Breast epithelium (tissue), 4 donors: ENCODE data around the gene DOCK6. TPM values are rescaled to one million over a fixed set of nuclear protein-coding genes. Genes with fewer than 3 reads are reported as not detected.

Experiments
- DNase-seq, 2 donors: peaks; one replicate each; pipeline ENCODE4 v3.0.0-alpha.2; 2019; ENCODE audit warnings: low spot score in 2 of 2
- H3K27ac ChIP-seq, 2 donors: fragments of 200-600 bp; sonication (generic) in 1 of 2; one replicate each; pipeline ENCODE4 v1.5.1; 2016 to 2019; ENCODE audit warnings: mild to moderate bottlenecking in 1 of 2
- H3K27me3 ChIP-seq, 2 donors: fragments of 200-600 bp; sonication (generic) in 1 of 2; one replicate each; pipeline versions ENCODE4 v1.5.1 to v1.6.0; 2017 to 2019; ENCODE audit warnings: control low read depth in 1 of 2, mild to moderate bottlenecking in 1 of 2
- H3K36me3 ChIP-seq: fragments of 200-600 bp; one replicate; pipeline ENCODE4 v1.5.1; 2019
- H3K4me1 ChIP-seq, 2 donors: fragments of 200-600 bp; sonication (generic); one replicate each; pipeline ENCODE4 v1.5.1; 2016 to 2019; ENCODE audit warnings: control low read depth in 1 of 2
- H3K4me3 ChIP-seq, 3 donors: fragments of 200-600 bp; sonication (generic); 1 replicate in 2 of 3; 2 replicates in 1 of 3; pipeline ENCODE4 v1.5.1; 2016 to 2019; ENCODE audit warnings: mild to moderate bottlenecking in 3 of 3, moderate library complexity in 2 of 3
- H3K9me3 ChIP-seq, 2 donors: fragments of 200-600 bp; sonication (generic) in 1 of 2; one replicate each; pipeline ENCODE4 v1.5.1; 2016 to 2019; ENCODE audit warnings: control low read depth in 1 of 2
- POLR2A ChIP-seq: fragments of 450-650 bp; IDR thresholded peaks from one replicate; pipeline ENCODE4 v1.6.1; 2016; ENCODE audit warnings: antibody characterized with exemption, mild to moderate bottlenecking, moderate library complexity
- POLR2AphosphoS5 ChIP-seq, 3 donors: sonication (generic); formaldehyde crosslinking; IDR thresholded peaks; one replicate each; pipeline ENCODE4 v1.6.1; 2017; ENCODE audit warnings: antibody characterized with exemption in 3 of 3
- intact Hi-C: fragments of 100-400 bp; cut with DNase I; formaldehyde crosslinking; loops from one replicate; pipeline ENCODE4 v1.15.1; 2023; ENCODE audit warnings: low total_unique reads
- total RNA-seq, 3 donors: library from RNA; depleted of rRNA; stranded (reverse); fragments of >200 nt; gene quantifications; one replicate each; pipeline ENCODE4 v1.1.0, GENCODE V29; 2016
- TF ChIP-seq, protein P1 (sequence below), 3 donors: fragments of 450-650 bp; IDR thresholded peaks; one replicate each; pipeline ENCODE4 v1.5.1; 2016 to 2017; ENCODE audit warnings: antibody characterized with exemption in 3 of 3, mild to moderate bottlenecking in 3 of 3, moderate library complexity in 3 of 3

The DOCK6 gene
- total RNA-seq, 3 donors from 2014 or later: 20.9 to 59.3 (median 49.6) TPM

DNA sequence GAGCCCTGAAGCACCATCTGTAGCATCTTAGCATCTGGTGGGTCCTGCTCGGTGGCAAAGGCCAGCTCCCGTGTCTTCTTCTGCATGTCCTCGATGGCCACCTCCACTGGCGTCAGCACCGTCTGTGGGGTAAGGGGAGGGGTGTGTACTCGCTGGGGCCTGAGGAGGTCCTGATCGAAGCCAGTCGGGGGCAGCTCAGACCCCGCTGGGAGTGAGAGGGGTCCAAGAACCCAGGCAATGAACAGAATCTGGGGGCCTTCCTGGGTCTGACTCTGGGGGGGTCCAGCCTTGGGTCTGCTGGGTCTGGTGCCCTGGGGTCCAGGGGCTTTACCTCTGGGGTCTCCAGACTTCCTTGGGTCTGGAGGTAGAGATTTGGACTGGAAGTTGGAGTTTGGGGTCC lies 61.4 kb downstream of the DOCK6 start:
- H3K27ac ChIP-seq: peak overlapping the region in 1 of 2 donors; percentile 19

GRCh38 chr19:11200015-11200574 lies 62.2 kb downstream of the DOCK6 start:
- no peaks in the 10 kb centered on the region for H3K27me3 ChIP-seq
- H3K9me3 ChIP-seq: no peaks in the 10 kb centered on the region
- no peak for DNase-seq
- no peak overlapping the region for H3K27ac ChIP-seq
- H3K4me1 ChIP-seq: peaks cover 3 to 6% of the 10 kb centered on the region in 2 donors
- no peaks in the 10 kb centered on the region for H3K36me3 ChIP-seq
- H3K4me3 ChIP-seq: no peak overlapping the region
- intact Hi-C loops: no loop called here
- no peak for TF ChIP-seq POLR2A
- TF ChIP-seq POLR2AphosphoS5 (IDR thresholded peaks at IDR 0.05): no peak
- TF ChIP-seq, protein P1, sequence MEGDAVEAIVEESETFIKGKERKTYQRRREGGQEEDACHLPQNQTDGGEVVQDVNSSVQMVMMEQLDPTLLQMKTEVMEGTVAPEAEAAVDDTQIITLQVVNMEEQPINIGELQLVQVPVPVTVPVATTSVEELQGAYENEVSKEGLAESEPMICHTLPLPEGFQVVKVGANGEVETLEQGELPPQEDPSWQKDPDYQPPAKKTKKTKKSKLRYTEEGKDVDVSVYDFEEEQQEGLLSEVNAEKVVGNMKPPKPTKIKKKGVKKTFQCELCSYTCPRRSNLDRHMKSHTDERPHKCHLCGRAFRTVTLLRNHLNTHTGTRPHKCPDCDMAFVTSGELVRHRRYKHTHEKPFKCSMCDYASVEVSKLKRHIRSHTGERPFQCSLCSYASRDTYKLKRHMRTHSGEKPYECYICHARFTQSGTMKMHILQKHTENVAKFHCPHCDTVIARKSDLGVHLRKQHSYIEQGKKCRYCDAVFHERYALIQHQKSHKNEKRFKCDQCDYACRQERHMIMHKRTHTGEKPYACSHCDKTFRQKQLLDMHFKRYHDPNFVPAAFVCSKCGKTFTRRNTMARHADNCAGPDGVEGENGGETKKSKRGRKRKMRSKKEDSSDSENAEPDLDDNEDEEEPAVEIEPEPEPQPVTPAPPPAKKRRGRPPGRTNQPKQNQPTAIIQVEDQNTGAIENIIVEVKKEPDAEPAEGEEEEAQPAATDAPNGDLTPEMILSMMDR (IDR thresholded peaks at IDR 0.05): no peak

More for the DNA sequence above, 61.4 kb downstream of the DOCK6 start:
- TF ChIP-seq POLR2A (no peak), POLR2AphosphoS5 (IDR thresholded peaks at IDR 0.05) (no peak)
- TF ChIP-seq, protein P1 (IDR thresholded peaks at IDR 0.05): no peak
- Histone ChIP-seq H3K4me3 (no peak overlapping the region), H3K4me1 (peaks cover 0 to 3% of the 10 kb centered on the region in 2 donors), H3K36me3 (no peaks in the 10 kb centered on the region), H3K9me3 (no peaks in the 10 kb centered on the region), H3K27me3 (no peaks in the 10 kb centered on the region)
- intact Hi-C loops: no loop called here
- no peak for DNase-seq

- no peaks in the 10 kb centered on the region for H3K36me3 ChIP-seq
- no peak overlapping the region for H3K4me3 ChIP-seq
- no peak for DNase-seq
- intact Hi-C loops: no loop called here
- H3K27ac ChIP-seq: peak overlapping the region; percentile 42 to 57
- H3K9me3 ChIP-seq: no peaks in the 10 kb centered on the region
- TF ChIP-seq, protein P1 (IDR thresholded peaks at IDR 0.05): no peak
- TF ChIP-seq POLR2A: no peak
- no peak for TF ChIP-seq POLR2AphosphoS5 (IDR thresholded peaks at IDR 0.05)
- no peaks in the 10 kb centered on the region for H3K27me3 ChIP-seq
- H3K4me1 ChIP-seq: peaks cover 3 to 6% of the 10 kb centered on the region in 2 donors
Measured at GRCh38 chr19:11199517-11199916, 62.8 kb downstream of the DOCK6 start.

GRCh38 chr19:11198769-11199424 lies 63.4 kb downstream of the DOCK6 start:
- Histone ChIP-seq H3K36me3 (no peaks in the 10 kb centered on the region), H3K27ac (peak overlapping the region; percentile 57 to 91), H3K4me1 (peaks cover 3 to 6% of the 10 kb centered on the region in 2 donors), H3K9me3 (no peaks in the 10 kb centered on the region), H3K27me3 (no peaks in the 10 kb centered on the region), H3K4me3 (no peak overlapping the region)
- intact Hi-C loops: no loop called here
- TF ChIP-seq POLR2A: no peak
- no peak for TF ChIP-seq POLR2AphosphoS5 (IDR thresholded peaks at IDR 0.05)
- TF ChIP-seq, protein P1 (IDR thresholded peaks at IDR 0.05): no peak
- DNase-seq: no peak

DNA sequence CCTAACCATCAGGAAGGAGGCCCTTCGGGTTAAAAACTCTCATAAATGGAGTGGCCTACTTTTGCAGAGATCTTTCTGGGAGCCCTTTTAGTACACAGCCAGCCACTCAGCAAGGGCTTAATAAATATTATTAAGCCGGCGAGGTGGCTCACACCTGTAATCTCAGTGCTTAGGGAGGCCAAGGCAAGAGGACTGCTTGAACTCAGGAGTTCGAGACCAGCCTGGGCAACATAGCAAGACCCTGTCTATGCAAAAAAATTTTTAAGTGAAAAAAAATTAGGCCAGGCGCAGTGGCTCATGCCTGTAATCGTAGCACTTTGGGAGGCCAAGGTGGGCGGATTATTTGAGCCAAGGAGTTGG lies 64.2 kb downstream of the DOCK6 start:
- Histone ChIP-seq H3K4me3 (peak overlapping the region in 2 of 3 donors; percentile 59 to 93), H3K36me3 (peaks cover 4% of the 10 kb centered on the region), H3K27me3 (no peaks in the 10 kb centered on the region), H3K27ac (peak overlapping the region; percentile 91 to 96), H3K9me3 (no peaks in the 10 kb centered on the region), H3K4me1 (peaks cover 3 to 6% of the 10 kb centered on the region in 2 donors)
- no peak for DNase-seq
- intact Hi-C loops: no loop called here
- no peak for TF ChIP-seq POLR2AphosphoS5 (IDR thresholded peaks at IDR 0.05)
- no peak for TF ChIP-seq POLR2A
- TF ChIP-seq, protein P1 (IDR thresholded peaks at IDR 0.05): no peak
